H1 (cell line): ENCODE measurements around the gene PLA2G15. TPM values are rescaled to one million over a fixed set of nuclear protein-coding genes. Genes with fewer than 3 reads are reported as not detected.

Experiments used
- BRCA1 ChIP-seq: IDR thresholded peaks from 2 replicates; pipeline ENCODE4 v1.6.1; 2012; ENCODE audit warnings: low read depth, low read length, improper control_type of control experiment
- CHD7 ChIP-seq: fragments of 300-600 bp; sonication (generic); IDR thresholded peaks from 2 replicates; pipeline ENCODE4 v1.7.1; 2012; ENCODE audit warnings: low read length, moderate library complexity, mild to moderate bottlenecking, inconsistent platforms; ENCODE audit not compliant: insufficient replicate concordance
- CREB1 ChIP-seq: IDR thresholded peaks from 2 replicates; pipeline ENCODE4 v1.6.1; 2012; ENCODE audit warnings: inconsistent platforms
- HDAC6 ChIP-seq: IDR thresholded peaks from one replicate; pipeline ENCODE4 v1.7.1; 2012; ENCODE audit warnings: low read depth, mild to moderate bottlenecking, inconsistent platforms, low read length, moderate library complexity
- SRF ChIP-seq: IDR thresholded peaks from 2 replicates; pipeline ENCODE4 v1.6.1; 2011; ENCODE audit warnings: mild to moderate bottlenecking, low read depth, low read length, moderate library complexity
- TAF1 ChIP-seq: IDR thresholded peaks from 2 replicates; pipeline ENCODE4 v1.6.1; 2011; ENCODE audit warnings: mild to moderate bottlenecking, low read depth, low read length
- TAF7 ChIP-seq: optimal IDR thresholded peaks from 2 replicates; pipeline ENCODE3; 2011; ENCODE audit warnings: low read depth, mild to moderate bottlenecking, inconsistent platforms, low read length, moderate library complexity, borderline replicate concordance
- YY1 ChIP-seq: IDR thresholded peaks from 2 replicates; pipeline ENCODE4 v1.6.1; 2011; ENCODE audit warnings: low read depth, mild to moderate bottlenecking, low read length
- polyA plus RNA-seq, 7 experiments: library from polyadenylated mRNA; depleted of rRNA in 3 of 7; stranded (reverse) in 5 of 7; unstranded in 2 of 7; fragments of >200 nt in 5 of 7; fragments of 200-250 nt in 2 of 7; gene quantifications; 1 replicate in 5 of 7; 2 replicates in 1 of 7; 4 replicates in 1 of 7; pipeline versions ENCODE4 v1.2.1 to v1.2.3, GENCODE V29; 2011 to 2013; ENCODE audit warnings: missing spikeins in 2 of 7, mixed read lengths in 2 of 7
- total RNA-seq: library from RNA; stranded (reverse); fragmentation: NEBNext Ultra II Directional; extraction: Animal tissue kit (Norgen Biotek cat#: 25700); gene quantifications from 2 replicates; pipeline ENCODE4 v1.2.1, GENCODE V29; 2021
- TF ChIP-seq, protein P1 (sequence below): IDR thresholded peaks from 2 replicates; pipeline ENCODE4 v1.6.1; 2011; ENCODE audit warnings: low read length, improper control_type of control experiment

PLA2G15 gene
- total and polyA plus RNA-seq, 2 of the 8 experiments (the other 6 are each of a cell fraction or from before 2014, with no cell fraction given): 11.2 to 12.0 TPM

DNA sequence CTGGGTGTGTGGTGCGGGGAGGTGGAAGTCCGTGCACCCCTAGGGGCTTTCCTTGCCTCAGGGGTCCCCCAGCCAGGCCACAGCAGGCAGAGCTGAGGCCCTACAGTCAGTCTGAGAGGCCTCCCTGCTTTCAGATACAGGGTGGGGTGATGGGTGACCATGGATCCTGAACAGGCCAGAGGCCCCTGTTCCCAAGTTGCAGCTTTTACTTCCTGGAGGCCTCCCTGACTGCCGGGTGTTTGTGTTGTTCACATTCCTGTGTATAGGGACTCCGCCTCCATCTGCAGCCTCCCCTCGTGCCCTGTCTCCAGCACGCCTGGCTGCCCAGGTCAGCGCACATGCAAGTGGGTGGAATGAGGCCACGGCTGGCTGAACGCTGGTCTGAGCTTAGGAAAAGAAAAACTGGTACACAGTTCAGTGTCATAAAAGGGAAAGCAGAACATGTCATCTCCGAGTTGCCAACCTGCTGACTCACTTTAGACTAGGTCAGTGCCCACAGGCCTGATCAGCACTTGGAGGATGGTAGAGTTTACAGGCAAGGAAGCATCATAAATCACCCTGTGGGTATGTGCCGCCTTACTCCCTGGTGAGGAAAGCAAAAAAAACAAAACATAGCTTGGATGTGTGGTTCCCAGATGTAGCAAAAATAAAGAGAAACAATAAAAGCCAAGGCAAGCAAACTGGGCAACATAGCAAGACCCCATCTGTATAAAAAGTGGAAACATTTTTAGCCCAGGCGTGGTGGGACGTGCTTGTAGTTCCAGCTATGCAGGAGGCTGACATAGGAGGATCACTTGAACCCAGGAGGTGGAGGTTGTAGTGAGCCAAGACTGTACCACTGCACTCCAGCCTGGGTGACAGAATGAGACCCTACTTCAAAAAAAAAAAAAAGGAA, 13.0 kb downstream of the PLA2G15 start (continued):
- TF ChIP-seq CHD7 (no peak), TAF1 (no peak), CREB1 (no peak), TAF7 (no peak), YY1 (no peak), HDAC6 (no peak), BRCA1 (no peak), SRF (no peak)
- TF ChIP-seq, protein P1, sequence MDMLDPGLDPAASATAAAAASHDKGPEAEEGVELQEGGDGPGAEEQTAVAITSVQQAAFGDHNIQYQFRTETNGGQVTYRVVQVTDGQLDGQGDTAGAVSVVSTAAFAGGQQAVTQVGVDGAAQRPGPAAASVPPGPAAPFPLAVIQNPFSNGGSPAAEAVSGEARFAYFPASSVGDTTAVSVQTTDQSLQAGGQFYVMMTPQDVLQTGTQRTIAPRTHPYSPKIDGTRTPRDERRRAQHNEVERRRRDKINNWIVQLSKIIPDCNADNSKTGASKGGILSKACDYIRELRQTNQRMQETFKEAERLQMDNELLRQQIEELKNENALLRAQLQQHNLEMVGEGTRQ: no peak
